ENCODE results near the gene PIH1D1.
A peak's percentile ranks its signal among the peaks of the same experiment; 100 is the strongest.
"Not testable (repeated sequence)": the region's sequence is repeated elsewhere in the genome, so short reads cannot be mapped to it uniquely, and the experiment has no call there.

Gene PIH1D1

DNA sequence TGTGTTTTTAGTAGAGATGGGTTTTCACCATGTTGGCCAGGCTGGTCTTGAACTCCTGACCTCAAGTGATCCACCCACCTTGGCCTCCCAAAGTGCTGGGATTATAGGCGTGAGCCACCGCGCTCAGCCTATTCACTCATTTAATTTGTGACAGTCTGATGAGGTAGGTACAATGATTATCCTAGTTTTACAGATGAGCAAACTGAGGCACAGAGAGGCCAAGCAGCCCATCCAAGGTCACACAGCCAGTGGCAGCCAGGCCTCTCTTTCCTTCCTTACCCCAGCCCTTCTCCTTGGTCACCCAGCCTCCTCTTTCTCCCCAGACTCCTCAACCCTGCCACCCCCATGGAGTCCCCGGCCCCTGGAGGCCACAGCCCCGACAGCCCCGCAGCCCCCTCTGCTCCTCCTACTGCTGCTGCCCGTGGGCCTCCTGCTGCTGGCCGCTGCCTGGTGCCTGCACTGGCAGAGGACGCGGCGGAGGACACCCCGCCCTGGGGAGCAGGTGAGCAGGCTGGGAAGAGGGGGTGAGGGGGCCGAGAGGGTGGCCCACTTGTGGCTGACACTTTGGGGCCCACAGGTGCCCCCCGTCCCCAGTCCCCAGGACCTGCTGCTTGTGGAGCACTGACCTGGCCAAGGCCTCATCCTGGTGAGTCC is 28.5 kb upstream of the PIH1D1 start:
- no peak for DNase-seq

GRCh38 chr19:49475995-49476880 is 24.6 kb upstream of the PIH1D1 start:
- peak; percentile 71 for DNase-seq

- no peak for DNase-seq
Observed at GRCh38 chr19:49475191-49475917, 23.7 kb upstream of the PIH1D1 start.

DNA sequence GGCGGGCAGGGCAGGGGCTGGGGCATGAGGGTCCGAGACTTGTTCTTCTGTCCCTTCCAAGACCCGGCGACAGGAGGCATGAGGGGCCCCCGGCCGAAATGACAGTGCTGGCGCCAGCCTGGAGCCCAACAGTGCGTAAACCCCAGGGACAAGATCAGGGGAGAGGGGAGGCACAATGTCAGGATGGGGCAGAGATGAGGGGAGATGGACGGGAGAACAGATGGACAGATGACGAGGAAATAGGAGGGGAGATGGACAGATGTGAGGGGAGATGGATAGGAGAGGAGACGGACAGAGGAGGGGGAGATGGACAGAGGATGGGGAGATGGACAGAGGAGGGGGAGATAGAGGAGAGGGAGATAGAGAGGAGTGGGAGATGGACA is 22.9 kb upstream of the PIH1D1 start:
- peak; percentile 21 for DNase-seq

DNA sequence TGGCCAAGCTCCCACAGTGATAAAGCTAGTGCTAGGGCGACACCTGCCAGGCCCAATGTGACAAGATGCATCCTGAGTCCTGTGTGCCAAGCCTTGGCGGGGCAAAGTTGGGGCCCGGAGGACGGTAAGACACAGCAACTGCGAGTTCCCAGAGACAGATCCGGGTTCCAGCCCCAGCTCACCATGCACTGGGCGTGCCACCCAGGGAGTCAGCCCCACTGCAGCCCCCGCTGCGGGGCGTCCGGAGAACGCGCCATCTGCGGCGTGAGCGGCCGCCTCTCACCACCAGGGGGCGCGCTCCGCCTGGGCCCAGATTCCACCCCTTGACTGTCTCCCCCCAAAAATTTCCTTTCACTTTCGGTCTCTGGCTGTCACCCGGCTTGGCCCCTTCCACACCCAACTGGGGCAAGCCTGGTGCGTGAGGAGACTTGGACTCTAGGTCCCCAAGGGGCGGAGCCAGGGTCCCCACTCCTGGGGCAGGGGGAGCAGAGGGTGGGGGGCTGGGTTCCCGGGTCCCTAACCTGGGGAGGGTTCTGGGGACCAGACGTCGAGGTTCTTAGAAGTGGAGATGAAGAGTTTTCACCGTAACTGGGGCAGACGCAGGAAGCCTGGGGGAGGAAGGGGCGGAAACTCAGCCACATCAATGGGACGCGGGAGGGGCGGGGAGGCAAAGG is 22.4 kb upstream of the PIH1D1 start, which contains the start of gene FLT3LG:
Gene FLT3LG (plus strand): TSS at position 348 of the 674 bp plus-strand sequence. CDS start 425 bp downstream, outside the sequence.
- DNase-seq: peak; percentile 86

DNA sequence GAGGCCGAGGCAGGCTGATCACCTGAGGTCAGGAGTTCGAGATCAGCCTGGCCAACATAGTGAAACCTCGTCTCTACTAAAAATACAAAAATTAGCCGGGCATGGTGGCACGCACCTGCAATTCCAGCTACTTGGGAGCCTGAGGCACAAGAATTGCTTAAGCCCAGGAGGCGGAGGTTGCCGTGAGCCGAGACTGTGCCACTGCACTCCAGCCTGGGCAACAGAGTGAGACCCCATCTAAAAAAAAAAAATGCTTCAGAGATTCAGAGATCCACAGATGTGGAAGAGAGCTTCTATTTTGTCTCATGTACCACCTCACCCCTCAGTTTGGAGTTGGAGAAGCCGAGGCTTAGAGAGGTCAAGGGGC is 21.9 kb upstream of the PIH1D1 start:
- DNase-seq: not testable (repeated sequence)

- DNase-seq: no peak
Observed at GRCh38 chr19:49472936-49473335, 21.3 kb upstream of the PIH1D1 start.

DNA sequence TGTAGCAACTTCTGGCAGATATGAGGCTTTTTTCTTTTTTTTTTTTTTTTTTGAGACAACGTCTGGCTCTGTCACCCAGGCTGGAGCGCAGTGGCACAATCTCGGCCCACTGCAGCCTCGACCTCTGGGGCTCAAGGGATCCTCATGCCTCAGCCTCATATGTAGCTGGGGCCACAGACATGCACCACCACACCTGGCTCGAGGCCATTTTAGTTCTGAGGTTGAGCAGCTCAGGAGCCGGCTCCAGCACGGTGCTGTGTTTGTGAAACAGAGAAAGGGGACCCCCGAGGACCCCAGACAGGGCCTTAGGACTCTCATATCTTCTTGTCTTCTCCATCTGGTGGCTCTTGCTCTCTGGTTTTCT is 19.0 kb upstream of the PIH1D1 start:
- no peak for DNase-seq

DNA sequence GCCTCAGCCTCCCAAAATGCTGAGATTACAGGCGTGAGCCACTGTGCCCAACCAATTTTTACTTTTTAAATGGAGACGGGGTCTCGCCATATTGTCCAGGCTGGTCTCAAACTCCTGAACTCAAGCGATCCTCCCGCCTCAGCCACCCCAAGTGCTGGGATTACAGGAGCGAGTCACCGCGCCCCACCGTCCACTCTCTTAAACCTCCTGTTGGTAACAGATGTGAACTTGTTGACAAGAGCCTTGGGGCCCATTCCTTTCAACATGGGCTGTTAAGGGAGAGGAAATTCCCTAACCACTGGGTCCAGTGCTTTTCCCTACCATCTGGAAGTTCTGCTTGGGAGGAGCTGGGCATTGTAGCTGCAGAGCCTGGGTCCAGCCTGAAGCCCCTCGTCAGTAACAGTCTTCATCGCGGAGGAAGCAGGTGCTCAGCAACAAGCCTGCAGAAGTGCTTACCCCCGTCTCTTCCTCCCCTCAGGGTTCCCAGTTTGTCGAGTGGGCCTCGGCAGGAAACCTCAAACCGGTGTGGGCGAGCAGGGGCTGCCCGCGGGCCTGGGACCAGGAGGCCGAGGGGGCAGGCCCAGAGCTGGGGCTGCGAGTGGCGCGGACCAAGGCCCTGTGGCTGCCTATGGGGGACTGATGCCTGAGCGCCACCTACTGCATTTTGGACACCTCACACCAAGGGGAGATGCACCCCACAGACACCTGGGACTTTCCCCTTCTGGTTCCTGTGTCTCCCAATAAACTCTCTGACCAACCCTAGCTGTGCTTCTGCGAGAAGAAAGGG is 18.4 kb upstream of the PIH1D1 start:
- DNase-seq: no peak

DNA sequence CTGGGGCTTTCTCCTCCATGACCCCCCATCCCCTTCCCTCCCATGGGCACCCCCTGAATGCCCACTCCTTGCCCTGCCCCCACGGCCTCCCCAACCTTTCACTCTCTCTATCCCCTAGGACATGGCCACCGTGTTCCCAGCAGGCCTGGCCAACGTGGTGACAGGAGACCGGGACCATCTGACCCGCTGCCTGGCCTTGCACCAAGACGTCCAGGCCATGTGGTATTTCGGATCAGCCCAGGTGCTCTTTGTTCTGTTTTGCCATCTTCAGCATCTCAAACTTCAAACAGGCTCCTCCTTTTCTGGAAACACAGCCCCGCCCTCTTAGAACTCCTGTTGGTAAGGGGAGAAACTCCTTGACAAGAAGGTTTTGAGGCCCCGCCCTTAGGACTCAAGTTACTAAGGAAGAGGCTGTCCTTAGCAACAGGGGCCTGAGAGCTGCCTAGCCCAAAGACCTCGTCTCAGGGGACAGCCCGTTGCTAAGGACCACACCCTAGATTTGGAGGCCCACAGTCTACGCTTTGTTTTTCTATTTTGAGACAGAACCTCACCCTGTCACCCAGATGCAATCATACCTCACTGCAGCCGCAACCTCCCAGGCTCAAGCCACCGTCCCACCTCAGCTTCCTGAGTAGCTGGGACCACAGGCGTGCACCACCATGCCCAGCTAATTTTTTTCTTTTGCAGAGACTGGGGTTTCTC is 17.3 kb upstream of the PIH1D1 start:
- no peak for DNase-seq

GRCh38 chr19:49468199-49468598 is 16.6 kb upstream of the PIH1D1 start:
- no peak for DNase-seq

DNA sequence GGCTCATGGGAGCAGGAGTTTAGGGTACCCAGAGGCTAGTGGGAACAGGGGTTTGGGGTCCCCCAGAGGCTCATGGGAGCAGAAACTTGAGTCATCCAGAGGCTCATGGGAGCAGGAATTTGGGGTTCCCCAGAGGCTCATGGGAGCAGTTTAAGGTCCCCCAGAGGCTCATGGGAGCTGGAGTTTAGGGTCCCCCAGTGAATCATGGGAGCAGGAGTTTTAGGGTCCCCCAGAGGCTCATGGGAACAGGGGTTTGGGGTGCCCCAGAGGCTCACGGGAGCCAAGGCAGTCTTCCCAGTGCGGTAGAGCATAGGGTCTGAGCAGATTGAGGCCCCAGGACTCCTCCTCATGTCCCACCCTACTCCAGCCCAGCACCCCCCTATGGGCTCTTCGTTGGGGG is 13.8 kb upstream of the PIH1D1 start:
- DNase-seq: no peak

GRCh38 chr19:49463960-49464740 is 12.5 kb upstream of the PIH1D1 start:
- DNase-seq: no peak

GRCh38 chr19:49462492-49462891 is 10.9 kb upstream of the PIH1D1 start:
- DNase-seq: no peak

- no peak for DNase-seq
Observed at GRCh38 chr19:49461656-49462055, 10.0 kb upstream of the PIH1D1 start.

GRCh38 chr19:49461130-49461529 is 9.5 kb upstream of the PIH1D1 start:
- not testable (repeated sequence) for DNase-seq

DNA sequence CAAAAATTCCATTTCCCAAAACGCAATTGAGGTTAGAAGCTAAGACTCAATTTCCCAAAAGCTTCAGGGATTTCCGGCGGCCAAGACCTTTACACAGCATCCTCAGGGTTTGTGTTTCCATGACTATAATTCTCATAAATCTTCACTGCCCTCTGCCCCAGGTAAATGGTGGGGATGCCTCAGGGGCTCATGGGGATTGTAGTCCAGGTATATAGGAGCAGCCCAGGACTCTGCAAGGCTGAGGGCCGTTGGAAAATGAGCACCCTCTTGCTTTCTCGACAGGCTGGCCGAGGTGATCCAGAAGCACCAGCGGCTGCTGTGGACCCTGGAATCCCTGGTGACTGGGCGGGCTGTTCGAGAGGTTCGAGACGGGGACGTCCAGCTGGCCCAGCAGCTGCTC is 7.8 kb upstream of the PIH1D1 start:
- no peak for DNase-seq

GRCh38 chr19:49458567-49458903 is 6.9 kb upstream of the PIH1D1 start:
- no peak for DNase-seq

- DNase-seq: no peak
Observed at GRCh38 chr19:49456326-49456725, 4.7 kb upstream of the PIH1D1 start.

GRCh38 chr19:49455773-49456172 is 4.2 kb upstream of the PIH1D1 start:
- DNase-seq: no peak

DNA sequence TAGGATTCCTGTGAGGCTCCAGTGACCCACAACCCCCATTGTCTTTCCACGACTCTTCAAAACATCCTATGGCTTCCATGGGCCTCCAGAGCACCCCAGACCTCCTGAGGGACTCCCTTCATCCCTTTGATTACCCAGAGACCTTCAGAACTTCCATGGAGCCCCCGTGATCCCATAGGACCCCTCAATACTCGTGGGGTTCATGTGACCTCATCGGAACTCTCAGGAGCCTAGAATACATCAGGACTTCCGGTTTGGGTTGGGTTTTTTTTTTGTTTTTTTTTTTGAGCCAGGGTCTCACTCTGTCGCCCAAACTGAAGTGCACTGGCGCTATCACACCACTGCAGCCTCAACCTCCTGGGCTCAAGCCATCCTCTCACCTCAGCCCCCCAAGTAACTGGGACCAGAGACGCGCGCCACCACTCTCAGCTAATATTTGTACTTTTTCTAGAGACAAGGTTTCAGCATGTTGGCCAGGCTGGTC is 2.2 kb upstream of the PIH1D1 start:
- DNase-seq: no peak

Measured in retina (tissue), 1 donor.